Measurements from ENCODE around the gene CPLX1. TPM values are rescaled to one million over a fixed set of nuclear protein-coding genes. Genes with fewer than 3 reads are reported as not detected.

The CPLX1 gene
- total RNA-seq, 4 donors from 2014 or later: 0.35 to 0.67 TPM; not detected in 2

GRCh38 chr4:854356-854755 lies 28.4 kb upstream of the CPLX1 start:
- DNase-seq: no peak
- Histone ChIP-seq H3K27me3 (no peaks in the 10 kb centered on the region), H3K4me3 (no peak overlapping the region), H3K4me1 (no peaks in the 10 kb centered on the region), H3K27ac (no peak overlapping the region), H3K36me3 (peaks cover 0 to 80% (median 0%) of the 10 kb centered on the region in 3 donors), H3K9me3 (no peaks in the 10 kb centered on the region)
- TF ChIP-seq POLR2A (IDR thresholded peaks at IDR 0.05): no peak
- TF ChIP-seq, protein P1, sequence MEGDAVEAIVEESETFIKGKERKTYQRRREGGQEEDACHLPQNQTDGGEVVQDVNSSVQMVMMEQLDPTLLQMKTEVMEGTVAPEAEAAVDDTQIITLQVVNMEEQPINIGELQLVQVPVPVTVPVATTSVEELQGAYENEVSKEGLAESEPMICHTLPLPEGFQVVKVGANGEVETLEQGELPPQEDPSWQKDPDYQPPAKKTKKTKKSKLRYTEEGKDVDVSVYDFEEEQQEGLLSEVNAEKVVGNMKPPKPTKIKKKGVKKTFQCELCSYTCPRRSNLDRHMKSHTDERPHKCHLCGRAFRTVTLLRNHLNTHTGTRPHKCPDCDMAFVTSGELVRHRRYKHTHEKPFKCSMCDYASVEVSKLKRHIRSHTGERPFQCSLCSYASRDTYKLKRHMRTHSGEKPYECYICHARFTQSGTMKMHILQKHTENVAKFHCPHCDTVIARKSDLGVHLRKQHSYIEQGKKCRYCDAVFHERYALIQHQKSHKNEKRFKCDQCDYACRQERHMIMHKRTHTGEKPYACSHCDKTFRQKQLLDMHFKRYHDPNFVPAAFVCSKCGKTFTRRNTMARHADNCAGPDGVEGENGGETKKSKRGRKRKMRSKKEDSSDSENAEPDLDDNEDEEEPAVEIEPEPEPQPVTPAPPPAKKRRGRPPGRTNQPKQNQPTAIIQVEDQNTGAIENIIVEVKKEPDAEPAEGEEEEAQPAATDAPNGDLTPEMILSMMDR (IDR thresholded peaks at IDR 0.05): no peak

- no peak for TF ChIP-seq POLR2A (IDR thresholded peaks at IDR 0.05)
- TF ChIP-seq, protein P1 (IDR thresholded peaks at IDR 0.05): no peak
- peaks cover 0 to 80% (median 0%) of the 10 kb centered on the region in 3 donors for H3K36me3 ChIP-seq
Observed at GRCh38 chr4:853416-853781, 27.5 kb upstream of the CPLX1 start.

GRCh38 chr4:851701-852430 lies 25.9 kb upstream of the CPLX1 start:
- no peak for DNase-seq
- no peaks in the 10 kb centered on the region for H3K27me3 ChIP-seq
- no peak overlapping the region for H3K4me3 ChIP-seq
- H3K27ac ChIP-seq: no peak overlapping the region
- TF ChIP-seq, protein P1 (IDR thresholded peaks at IDR 0.05): no peak
- no peak for TF ChIP-seq POLR2A (IDR thresholded peaks at IDR 0.05)
- H3K4me1 ChIP-seq: no peaks in the 10 kb centered on the region
- H3K9me3 ChIP-seq: no peaks in the 10 kb centered on the region
- peaks cover 0 to 74% (median 0%) of the 10 kb centered on the region in 3 donors for H3K36me3 ChIP-seq

More at GRCh38 chr4:853416-853781, 27.5 kb upstream of the CPLX1 start:
- Histone ChIP-seq H3K4me1 (no peaks in the 10 kb centered on the region), H3K27ac (no peak overlapping the region), H3K9me3 (no peaks in the 10 kb centered on the region), H3K27me3 (no peaks in the 10 kb centered on the region), H3K4me3 (no peak overlapping the region)
- no peak for DNase-seq

- no peak for DNase-seq
- H3K27ac ChIP-seq: no peak overlapping the region
- no peaks in the 10 kb centered on the region for H3K27me3 ChIP-seq
- H3K4me1 ChIP-seq: no peaks in the 10 kb centered on the region
- TF ChIP-seq, protein P1 (IDR thresholded peaks at IDR 0.05): no peak
- TF ChIP-seq POLR2A (IDR thresholded peaks at IDR 0.05): no peak
- H3K9me3 ChIP-seq: no peaks in the 10 kb centered on the region
- peaks cover 0 to 73% (median 0%) of the 10 kb centered on the region in 3 donors for H3K36me3 ChIP-seq
- H3K4me3 ChIP-seq: no peak overlapping the region
Observed at GRCh38 chr4:850323-850945, 24.5 kb upstream of the CPLX1 start.

GRCh38 chr4:849478-850175 lies 23.7 kb upstream of the CPLX1 start:
- TF ChIP-seq, protein P1 (IDR thresholded peaks at IDR 0.05): no peak
- no peak for TF ChIP-seq POLR2A (IDR thresholded peaks at IDR 0.05)
- H3K36me3 ChIP-seq: peaks cover 0 to 66% (median 0%) of the 10 kb centered on the region in 3 donors
- no peaks in the 10 kb centered on the region for H3K27me3 ChIP-seq
- DNase-seq: no peak
- H3K4me3 ChIP-seq: no peak overlapping the region
- no peak overlapping the region for H3K27ac ChIP-seq
- no peaks in the 10 kb centered on the region for H3K9me3 ChIP-seq
- H3K4me1 ChIP-seq: no peaks in the 10 kb centered on the region
